Ascending aorta (tissue), 2 donors: ENCODE results near the gene YPEL5. TPM values are rescaled to one million over a fixed set of nuclear protein-coding genes. Genes with fewer than 3 reads are reported as not detected.

ENCODE experiments used
- DNase-seq, 2 donors: peaks; one replicate each; pipeline ENCODE4 v3.0.0-alpha.2; 2019; ENCODE audit warnings: low spot score in 2 of 2
- H3K27ac ChIP-seq, 2 donors: fragments of 200-600 bp; sonication (generic); one replicate each; pipeline ENCODE4 v1.5.1; 2016 to 2017; ENCODE audit warnings: mild to moderate bottlenecking in 1 of 2
- H3K27me3 ChIP-seq: fragments of 200-600 bp; sonication (generic); one replicate; pipeline ENCODE4 v1.5.1; 2017
- H3K36me3 ChIP-seq, 2 donors: fragments of 200-600 bp; sonication (generic); one replicate each; pipeline ENCODE4 v1.5.1; 2016
- H3K4me1 ChIP-seq, 2 donors: fragments of 200-600 bp; sonication (generic); one replicate each; pipeline ENCODE4 v1.5.1; 2016 to 2017; ENCODE audit warnings: mild to moderate bottlenecking in 1 of 2
- H3K4me3 ChIP-seq, 2 donors: fragments of 200-600 bp; sonication (generic); one replicate each; pipeline ENCODE4 v1.5.1; 2016 to 2017; ENCODE audit warnings: mild to moderate bottlenecking in 1 of 2
- H3K9me3 ChIP-seq, 2 donors: fragments of 200-600 bp; sonication (generic); one replicate each; pipeline ENCODE4 v1.5.1; 2016
- intact Hi-C: fragments of 100-400 bp; cut with DNase I; formaldehyde crosslinking; loops from one replicate; pipeline ENCODE4 v1.15.1; 2023
- total RNA-seq: library from RNA; depleted of rRNA; stranded (reverse); fragments of >200 nt; gene quantifications from one replicate; pipeline ENCODE4 v1.1.0, GENCODE V29; 2016
- TF ChIP-seq, protein P1 (sequence below), 3 experiments: fragments of 200-600 bp in 2 of 3; fragments of 450-650 bp in 1 of 3; sonication (generic) in 2 of 3; IDR thresholded peaks; one replicate each; pipeline ENCODE4 v1.5.1; 2016 to 2019; ENCODE audit warnings: antibody characterized with exemption in 3 of 3, mild to moderate bottlenecking in 1 of 3, moderate library complexity in 1 of 3

YPEL5 gene
- total RNA-seq, 1 donor from 2014 or later = 14.2 TPM

GRCh38 chr2:30191107-30191506, 44.3 kb downstream of the YPEL5 start:
- H3K27me3 ChIP-seq = no peaks in the 10 kb centered on the region
- H3K9me3 ChIP-seq = no peaks in the 10 kb centered on the region
- TF ChIP-seq, protein P1, sequence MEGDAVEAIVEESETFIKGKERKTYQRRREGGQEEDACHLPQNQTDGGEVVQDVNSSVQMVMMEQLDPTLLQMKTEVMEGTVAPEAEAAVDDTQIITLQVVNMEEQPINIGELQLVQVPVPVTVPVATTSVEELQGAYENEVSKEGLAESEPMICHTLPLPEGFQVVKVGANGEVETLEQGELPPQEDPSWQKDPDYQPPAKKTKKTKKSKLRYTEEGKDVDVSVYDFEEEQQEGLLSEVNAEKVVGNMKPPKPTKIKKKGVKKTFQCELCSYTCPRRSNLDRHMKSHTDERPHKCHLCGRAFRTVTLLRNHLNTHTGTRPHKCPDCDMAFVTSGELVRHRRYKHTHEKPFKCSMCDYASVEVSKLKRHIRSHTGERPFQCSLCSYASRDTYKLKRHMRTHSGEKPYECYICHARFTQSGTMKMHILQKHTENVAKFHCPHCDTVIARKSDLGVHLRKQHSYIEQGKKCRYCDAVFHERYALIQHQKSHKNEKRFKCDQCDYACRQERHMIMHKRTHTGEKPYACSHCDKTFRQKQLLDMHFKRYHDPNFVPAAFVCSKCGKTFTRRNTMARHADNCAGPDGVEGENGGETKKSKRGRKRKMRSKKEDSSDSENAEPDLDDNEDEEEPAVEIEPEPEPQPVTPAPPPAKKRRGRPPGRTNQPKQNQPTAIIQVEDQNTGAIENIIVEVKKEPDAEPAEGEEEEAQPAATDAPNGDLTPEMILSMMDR (IDR thresholded peaks at IDR 0.05) = no peak
- H3K4me3 ChIP-seq = no peak overlapping the region
- intact Hi-C loops = no loop called here
- H3K27ac ChIP-seq = no peak overlapping the region
- no peaks in the 10 kb centered on the region for H3K4me1 ChIP-seq
- DNase-seq = no peak
- H3K36me3 ChIP-seq = no peaks in the 10 kb centered on the region

GRCh38 chr2:30191819-30192271, 45.0 kb downstream of the YPEL5 start:
- DNase-seq = no peak
- intact Hi-C loops = no loop called here
- Histone ChIP-seq H3K4me3 (no peak overlapping the region), H3K4me1 (no peaks in the 10 kb centered on the region), H3K36me3 (no peaks in the 10 kb centered on the region), H3K9me3 (no peaks in the 10 kb centered on the region), H3K27me3 (no peaks in the 10 kb centered on the region), H3K27ac (no peak overlapping the region)
- TF ChIP-seq, protein P1 (IDR thresholded peaks at IDR 0.05) = no peak

GRCh38 chr2:30192314-30192713, 45.5 kb downstream of the YPEL5 start:
- H3K4me3 ChIP-seq = no peak overlapping the region
- no peaks in the 10 kb centered on the region for H3K9me3 ChIP-seq
- no peaks in the 10 kb centered on the region for H3K4me1 ChIP-seq
- intact Hi-C loops = no loop called here
- H3K27me3 ChIP-seq = no peaks in the 10 kb centered on the region
- H3K36me3 ChIP-seq = no peaks in the 10 kb centered on the region
- no peak overlapping the region for H3K27ac ChIP-seq
- TF ChIP-seq, protein P1 (IDR thresholded peaks at IDR 0.05) = no peak
- DNase-seq = no peak

GRCh38 chr2:30193104-30193681, 46.4 kb downstream of the YPEL5 start:
- no peak overlapping the region for H3K4me3 ChIP-seq

GRCh38 chr2:30194421-30194820, 47.6 kb downstream of the YPEL5 start:
- TF ChIP-seq, protein P1 (IDR thresholded peaks at IDR 0.05) = no peak
- Histone ChIP-seq H3K9me3 (no peaks in the 10 kb centered on the region), H3K27me3 (no peaks in the 10 kb centered on the region), H3K36me3 (no peaks in the 10 kb centered on the region), H3K4me3 (no peak overlapping the region), H3K4me1 (no peaks in the 10 kb centered on the region), H3K27ac (no peak overlapping the region)
- intact Hi-C loops = no loop called here
- DNase-seq = no peak

More at GRCh38 chr2:30193104-30193681, 46.4 kb downstream of the YPEL5 start:
- Histone ChIP-seq H3K36me3 (no peaks in the 10 kb centered on the region), H3K9me3 (no peaks in the 10 kb centered on the region), H3K27me3 (no peaks in the 10 kb centered on the region), H3K4me1 (no peaks in the 10 kb centered on the region), H3K27ac (no peak overlapping the region)
- DNase-seq = no peak
- intact Hi-C loops = no loop called here
- TF ChIP-seq, protein P1 (IDR thresholded peaks at IDR 0.05) = no peak

DNA sequence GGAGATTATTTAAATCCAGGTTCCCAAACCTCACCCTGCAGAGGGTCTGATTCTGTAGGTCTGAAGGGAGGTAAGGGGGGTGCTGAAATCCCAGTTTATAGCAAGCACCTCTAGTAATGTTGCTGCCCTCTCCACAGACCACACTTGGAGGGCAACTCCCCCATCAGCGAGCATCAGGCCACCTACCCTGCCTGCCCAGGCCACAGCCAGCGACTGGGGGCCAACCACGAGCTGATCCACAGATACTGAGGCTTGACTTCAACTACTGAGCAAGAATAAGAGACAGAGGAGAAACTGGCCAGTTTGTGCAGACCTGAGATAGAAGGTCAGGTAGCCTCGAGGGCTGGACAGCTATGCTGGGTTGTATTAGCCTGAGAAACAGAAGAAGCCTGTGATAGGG, 48.2 kb downstream of the YPEL5 start:
- DNase-seq = no peak
- intact Hi-C loops = no loop called here
- no peak overlapping the region for H3K4me3 ChIP-seq
- TF ChIP-seq, protein P1 (IDR thresholded peaks at IDR 0.05) = no peak
- H3K36me3 ChIP-seq = no peaks in the 10 kb centered on the region
- H3K4me1 ChIP-seq = no peaks in the 10 kb centered on the region
- H3K9me3 ChIP-seq = no peaks in the 10 kb centered on the region
- H3K27ac ChIP-seq = no peak overlapping the region
- no peaks in the 10 kb centered on the region for H3K27me3 ChIP-seq
